ENCODE results near the gene SLC6A2. TPM values are rescaled to one million over a fixed set of nuclear protein-coding genes. Genes with fewer than 3 reads are reported as not detected.
A peak's percentile ranks its signal among the peaks of the same experiment; 100 is the strongest.

SLC6A2 gene
- total and polyA plus RNA-seq, 2 of the 13 experiments (the other 11 are each of a cell fraction or from before 2014, with no cell fraction given): 0.62 to 0.66 TPM

DNA sequence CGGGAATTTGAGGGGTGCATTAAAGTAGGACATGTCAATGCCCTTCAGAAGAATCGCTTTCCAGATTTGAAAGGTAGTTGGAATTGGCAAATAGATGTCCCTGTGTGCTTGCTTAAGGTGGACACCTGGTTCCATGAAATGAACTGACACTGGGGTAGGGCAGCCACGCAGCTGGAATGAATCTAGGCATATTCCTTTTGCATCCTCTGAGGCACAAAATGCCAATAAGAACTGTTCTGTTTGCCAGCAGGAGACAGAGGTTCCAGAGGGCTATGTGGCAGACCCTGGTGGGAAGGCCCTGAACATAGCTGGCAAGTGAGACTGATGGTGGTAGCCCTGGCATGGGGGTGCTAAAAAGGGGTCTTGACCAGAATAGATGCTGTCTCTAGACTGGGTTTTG, 61.5 kb downstream of the SLC6A2 start:
- no peak overlapping the region for H3K27ac ChIP-seq (ENCODE audit: extremely low read length, insufficient read depth, low read length)
- in situ Hi-C loops (cut with HindIII; ENCODE audit: extremely low pct_ligation_motif_present, low pct_unique_long_range_greater_than_20kb) (no loop called here), intact Hi-C loops (cut with micrococcal nuclease; ENCODE audit: unreplicated experiment) (no loop called here)
- TF ChIP-seq NFE2 (CRISPR knock-in tag; IDR thresholded peaks at IDR 0.05) (no peak), ZNF773 (CRISPR knock-in tag; IDR thresholded peaks at IDR 0.05; ENCODE audit: borderline replicate concordance) (no peak)
- WGBS (ENCODE audit: low lambda C conversion rate): 52% methylated on average over 3 of the region's 3 CpGs
- CTCF ChIA-PET (ENCODE audit: low intra/inter-chr PET ratio, low total read pairs): no interaction called here
- no TSS peak for BruUV-seq (replicated peaks)
- peaks cover 8% of the 10 kb centered on the region; the same call in 1 of the 2 replicates for H3K4me1 ChIP-seq (ENCODE audit: insufficient read depth, low read length)
- no peak overlapping the region for H3K4me2 ChIP-seq (ENCODE audit: low read depth, low read length)
- no peaks in the 10 kb centered on the region for H3K9me3 ChIP-seq (ENCODE audit: low read length)
- no peak for DNase-seq (ENCODE audit: low spot score)
- H3K27me3 ChIP-seq (ENCODE audit: control insufficient read depth in 1 of 2, insufficient read depth in 2 of 2, low read length in 2 of 2): peaks cover 0 to 12% of the 10 kb centered on the region in 2 experiments; a peak in 3 of 5 replicates
- no peaks in the 10 kb centered on the region for H3K36me3 ChIP-seq (replicated peaks in 1 of 2; ENCODE audit: control insufficient read depth in 1 of 2, insufficient read depth in 2 of 2, low read length in 2 of 2)
- H3K4me3 ChIP-seq (replicated peaks in 1 of 3; ENCODE audit: insufficient read depth in 1 of 3, low read depth in 2 of 3, low read length in 3 of 3): no peak overlapping the region
- POLR2A ChIA-PET: no interaction called here
- no peaks in the 10 kb centered on the region for H3K79me2 ChIP-seq (ENCODE audit: insufficient read depth, low read length)
- no peak for ATAC-seq
- FAIRE-seq: no peak
- H2AFZ ChIP-seq (ENCODE audit: low read length): no peak overlapping the region
- H3K9ac ChIP-seq (ENCODE audit: insufficient read depth, low read depth, low read length): no peak overlapping the region
- no peaks in the 10 kb centered on the region for H4K20me1 ChIP-seq (ENCODE audit: insufficient read depth, low read length)

DNA sequence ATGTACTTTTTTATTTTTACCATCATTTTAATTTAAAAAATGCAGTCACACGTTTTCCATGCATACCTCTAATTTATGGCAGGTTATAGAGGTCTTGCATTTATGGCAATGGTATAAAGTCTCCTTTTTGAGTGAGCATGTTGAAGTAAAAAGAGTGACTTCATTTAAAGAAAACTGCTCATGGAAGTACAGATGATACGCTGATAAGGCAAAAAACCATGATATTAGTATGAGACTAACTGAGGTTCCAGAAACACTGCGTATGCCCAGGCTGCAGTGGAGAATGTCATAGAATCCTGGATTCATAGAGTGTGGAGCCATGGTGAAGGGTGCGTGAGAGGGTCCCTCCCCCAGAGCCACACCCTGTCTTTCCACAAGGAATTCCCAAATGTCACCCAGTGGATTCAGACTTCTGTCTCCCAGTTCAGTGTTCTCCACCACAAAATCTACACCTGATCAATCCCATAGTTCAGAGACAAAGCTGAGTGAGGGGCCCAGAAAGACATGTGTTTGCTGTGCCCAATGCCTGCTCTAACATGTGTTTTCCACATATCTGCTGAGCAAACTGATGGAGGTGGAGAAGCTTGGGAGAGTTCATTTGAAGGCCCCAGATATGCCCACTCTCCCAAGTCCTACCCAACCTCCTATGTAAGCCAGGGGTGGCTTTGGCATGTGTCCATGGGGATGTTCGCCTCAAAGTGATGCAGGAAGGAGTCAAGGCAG, 69.4 kb downstream of the SLC6A2 start:
- FAIRE-seq: no peak
- intact Hi-C loops (cut with micrococcal nuclease; ENCODE audit: unreplicated experiment) (no loop called here), in situ Hi-C loops (cut with HindIII; ENCODE audit: extremely low pct_ligation_motif_present, low pct_unique_long_range_greater_than_20kb) (no loop called here)
- TF ChIP-seq SKI (IDR thresholded peaks at IDR 0.05; ENCODE audit: partially characterized antibody): no peak
- TF ChIP-seq MAFF (IDR thresholded peaks at IDR 0.05; ENCODE audit: low read depth, low read length): peak; percentile 89
- no peak for TF ChIP-seq TGIF2 (CRISPR knock-in tag; IDR thresholded peaks at IDR 0.05)
- TF ChIP-seq, protein P1, sequence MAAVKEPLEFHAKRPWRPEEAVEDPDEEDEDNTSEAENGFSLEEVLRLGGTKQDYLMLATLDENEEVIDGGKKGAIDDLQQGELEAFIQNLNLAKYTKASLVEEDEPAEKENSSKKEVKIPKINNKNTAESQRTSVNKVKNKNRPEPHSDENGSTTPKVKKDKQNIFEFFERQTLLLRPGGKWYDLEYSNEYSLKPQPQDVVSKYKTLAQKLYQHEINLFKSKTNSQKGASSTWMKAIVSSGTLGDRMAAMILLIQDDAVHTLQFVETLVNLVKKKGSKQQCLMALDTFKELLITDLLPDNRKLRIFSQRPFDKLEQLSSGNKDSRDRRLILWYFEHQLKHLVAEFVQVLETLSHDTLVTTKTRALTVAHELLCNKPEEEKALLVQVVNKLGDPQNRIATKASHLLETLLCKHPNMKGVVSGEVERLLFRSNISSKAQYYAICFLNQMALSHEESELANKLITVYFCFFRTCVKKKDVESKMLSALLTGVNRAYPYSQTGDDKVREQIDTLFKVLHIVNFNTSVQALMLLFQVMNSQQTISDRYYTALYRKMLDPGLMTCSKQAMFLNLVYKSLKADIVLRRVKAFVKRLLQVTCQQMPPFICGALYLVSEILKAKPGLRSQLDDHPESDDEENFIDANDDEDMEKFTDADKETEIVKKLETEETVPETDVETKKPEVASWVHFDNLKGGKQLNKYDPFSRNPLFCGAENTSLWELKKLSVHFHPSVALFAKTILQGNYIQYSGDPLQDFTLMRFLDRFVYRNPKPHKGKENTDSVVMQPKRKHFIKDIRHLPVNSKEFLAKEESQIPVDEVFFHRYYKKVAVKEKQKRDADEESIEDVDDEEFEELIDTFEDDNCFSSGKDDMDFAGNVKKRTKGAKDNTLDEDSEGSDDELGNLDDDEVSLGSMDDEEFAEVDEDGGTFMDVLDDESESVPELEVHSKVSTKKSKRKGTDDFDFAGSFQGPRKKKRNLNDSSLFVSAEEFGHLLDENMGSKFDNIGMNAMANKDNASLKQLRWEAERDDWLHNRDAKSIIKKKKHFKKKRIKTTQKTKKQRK (IDR thresholded peaks at IDR 0.05; ENCODE audit: low read length): no peak
- peak; percentile 90 to 94 for TF ChIP-seq MAFK (conservative IDR thresholded peaks at IDR 0.05 in 1 of 2, IDR thresholded peaks at IDR 0.05 in 1 of 2; ENCODE audit: low read length in 2 of 2)
- TF ChIP-seq RBFOX2 (IDR thresholded peaks at IDR 0.05; ENCODE audit: low read depth, low read length): no peak
- TF ChIP-seq ZNF317 (CRISPR knock-in tag; IDR thresholded peaks at IDR 0.05): no peak

More for the DNA sequence above, 69.4 kb downstream of the SLC6A2 start:
- DNase-seq (ENCODE audit: low spot score) (no peak), ATAC-seq (no peak)
- Histone ChIP-seq H3K9ac (ENCODE audit: insufficient read depth, low read depth, low read length) (no peak overlapping the region), H3K79me2 (ENCODE audit: insufficient read depth, low read length) (no peaks in the 10 kb centered on the region), H3K4me3 (replicated peaks in 1 of 3; ENCODE audit: insufficient read depth in 1 of 3, low read depth in 2 of 3, low read length in 3 of 3) (no peak overlapping the region), H3K27ac (ENCODE audit: extremely low read length, insufficient read depth, low read length) (no peak overlapping the region), H3K9me3 (ENCODE audit: low read length) (no peaks in the 10 kb centered on the region), H3K27me3 (ENCODE audit: control insufficient read depth in 1 of 2, insufficient read depth in 2 of 2, low read length in 2 of 2) (peaks cover 0 to 6% of the 10 kb centered on the region in 2 experiments; a peak in 3 of 5 replicates), H4K20me1 (ENCODE audit: insufficient read depth, low read length) (no peaks in the 10 kb centered on the region), H2AFZ (ENCODE audit: low read length) (no peak overlapping the region), H3K4me2 (ENCODE audit: low read depth, low read length) (no peak overlapping the region), H3K36me3 (replicated peaks in 1 of 2; ENCODE audit: control insufficient read depth in 1 of 2, insufficient read depth in 2 of 2, low read length in 2 of 2) (no peaks in the 10 kb centered on the region), H3K4me1 (ENCODE audit: insufficient read depth, low read length) (no peaks in the 10 kb centered on the region)
- WGBS (ENCODE audit: low lambda C conversion rate): 20% methylated on average over 5 of the region's 5 CpGs
- no TSS peak for BruUV-seq (replicated peaks)
- POLR2A ChIA-PET: no interaction called here
- CTCF ChIA-PET (ENCODE audit: low intra/inter-chr PET ratio, low total read pairs): no interaction called here
